Heart left ventricle (tissue), 16 donors: Measurements from ENCODE around the gene NSD2. TPM values are rescaled to one million over a fixed set of nuclear protein-coding genes. Genes with fewer than 3 reads are reported as not detected.
A peak's percentile ranks its signal among the peaks of the same experiment; 100 is the strongest.

ENCODE experiments used
- ATAC-seq, 4 donors: fragments of 200-7000 bp; cut with Tn5 transposase; one replicate each; pipeline ENCODE4 v1.9.1; 2020 to 2022; ENCODE audit warnings: moderate library complexity in 4 of 4, mild to moderate bottlenecking in 3 of 4, moderate number of reproducible peaks in 1 of 4
- DNase-seq, 5 donors: peaks; one replicate each; pipeline ENCODE4 v3.0.0-alpha.2; 2020
- H3K27ac ChIP-seq, 12 donors: fragments of 200-600 bp; sonication (generic) in 4 of 12; one replicate each; pipeline versions ENCODE4 v1.5.0 to v1.8.0; 2016 to 2022; ENCODE audit warnings: mild to moderate bottlenecking in 2 of 12
- H3K27me3 ChIP-seq, 9 donors: fragments of 200-600 bp; sonication (generic) in 2 of 9; one replicate each; pipeline versions ENCODE4 v1.5.1 to v1.8.0; 2016 to 2022; ENCODE audit warnings: mild to moderate bottlenecking in 3 of 9
- H3K36me3 ChIP-seq, 9 donors: fragments of 200-600 bp; sonication (generic) in 2 of 9; one replicate each; pipeline versions ENCODE4 v1.5.0 to v1.8.0; 2018 to 2022; ENCODE audit warnings: mild to moderate bottlenecking in 2 of 9
- H3K4me1 ChIP-seq, 12 donors: fragments of 200-600 bp; sonication (generic) in 4 of 12; one replicate each; pipeline versions ENCODE4 v1.5.0 to v1.8.0; 2016 to 2022; ENCODE audit warnings: mild to moderate bottlenecking in 3 of 12
- H3K4me3 ChIP-seq, 12 donors: fragments of 200-600 bp; sonication (generic) in 4 of 12; one replicate each; pipeline versions ENCODE4 v1.5.0 to v1.8.0; 2017 to 2022; ENCODE audit warnings: mild to moderate bottlenecking in 9 of 12, moderate library complexity in 4 of 12
- H3K9me3 ChIP-seq, 12 donors: fragments of 200-600 bp; sonication (generic) in 4 of 12; one replicate each; pipeline versions ENCODE4 v1.5.0 to v1.8.0; 2016 to 2022; ENCODE audit warnings: mild to moderate bottlenecking in 1 of 12
- POLR2A ChIP-seq, 2 donors: fragments of 450-650 bp; IDR thresholded peaks; one replicate each; pipeline ENCODE4 v1.6.1; 2017; ENCODE audit warnings: antibody characterized with exemption in 2 of 2, mild to moderate bottlenecking in 2 of 2, moderate library complexity in 2 of 2
- WGBS, 4 donors: extraction: QIAGEN DNeasy Blood & Tissue Kit in 2 of 4; methylation state at CpG; one replicate each; pipeline versions ENCODE4 v1.1.5 to v1.1.7; 2013 to 2018; 5-methylcytosine and 5-hydroxymethylcytosine counted together
- intact Hi-C, 10 donors: fragments of 100-400 bp; cut with DNase I; formaldehyde crosslinking; loops; one replicate each; pipeline versions ENCODE4 v1.11.1 to v1.14.2; 2022
- polyA plus RNA-seq, 2 donors: library from polyadenylated mRNA; stranded (reverse); fragments of 200-250 nt; gene quantifications; one replicate each; pipeline ENCODE4 v1.2.3, GENCODE V29; 2013
- total RNA-seq, 9 donors: library from RNA; depleted of rRNA in 2 of 9; stranded (reverse); fragments of >200 nt in 2 of 9; fragmentation: NEBNext Ultra II Directional in 3 of 9; extraction: Animal tissue kit (Norgen Biotek cat#: 25700) in 3 of 9; gene quantifications; one replicate each; pipeline versions ENCODE4 v1.1.0 to v1.2.4, GENCODE V29; 2016 to 2023
- TF ChIP-seq, protein P1 (sequence below), 12 donors: fragments of 200-600 bp; sonication (generic) in 4 of 12; IDR thresholded peaks; one replicate each; pipeline versions ENCODE4 v1.5.0 to v1.8.0; 2018 to 2022; ENCODE audit warnings: antibody characterized with exemption in 12 of 12, mild to moderate bottlenecking in 5 of 12
- donor health status: ischemic (EF 13 %, LVEDD 7.1; RV severe dilation, severe dysfunction).
- donor health status: healthy with polysubstance abuse.
- donor health status: DM: no; HTN: yes; CAD: no.
- donor health status: DM: no; HTN: no; CAD: no.
- donor health status: ischemic (EF 25% LVEDD 6.9; RV normal size, moderate dysfunction).
- donor health status: ischemic (EF 25% LVEDD 5.7; RV mildly dilated, moderate dysfunction).
- donor health status: healthy.
- donor health status: DM: yes; HTN: yes; CAD: no.
- donor health status: ischemic (EF 35%, LVEDD 5.7; RV mildly dilated, moderate dysfunction).
- donor health status: nonischemic (EF 11% LVEDD 7.7; RV severe dilation, severe dysfunction).
- donor health status: DM: yes; HTN: yes; CAD: no.
- donor health status: PGD.
- donor health status: ischemic (EF 29% LVEDD 5.4; RV normal size, mild dysfunction).
- donor health status: nonischemic (EF 23%, LVEDD 6.1; RV moderate dilation, normal function).

NSD2 gene
- total and polyA plus RNA-seq, 11 donors = 11.4 to 63.3 (median 39.0) TPM

DNA sequence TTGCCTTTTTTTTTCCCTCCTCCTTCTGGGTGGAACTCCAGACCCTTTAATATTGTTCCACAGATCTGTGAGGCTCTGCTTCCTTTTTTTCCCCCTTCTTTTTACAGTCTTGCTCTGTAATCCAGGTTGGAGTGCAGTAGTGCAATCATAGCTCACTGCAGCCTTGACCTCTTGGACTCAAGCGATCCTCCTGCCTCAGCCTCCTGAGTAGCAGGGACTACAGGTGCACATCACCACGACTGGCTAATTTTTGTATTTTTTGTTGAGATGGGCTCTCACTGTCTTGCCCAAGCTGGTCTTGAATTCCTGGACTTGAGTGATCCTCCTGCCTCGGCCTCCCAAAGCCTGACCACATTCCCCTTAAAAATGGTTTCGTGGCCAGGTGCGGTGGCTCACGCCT is 26.8 kb downstream of the NSD2 start:
- Histone ChIP-seq H3K9me3 (no peaks in the 10 kb centered on the region), H3K4me1 (peaks cover 0 to 14% (median 0%) of the 10 kb centered on the region in 12 donors), H3K4me3 (no peak overlapping the region), H3K27me3 (no peaks in the 10 kb centered on the region), H3K27ac (no peak overlapping the region), H3K36me3 (peaks cover 0 to 30% (median 22%) of the 10 kb centered on the region in 9 donors)
- TF ChIP-seq, protein P1, sequence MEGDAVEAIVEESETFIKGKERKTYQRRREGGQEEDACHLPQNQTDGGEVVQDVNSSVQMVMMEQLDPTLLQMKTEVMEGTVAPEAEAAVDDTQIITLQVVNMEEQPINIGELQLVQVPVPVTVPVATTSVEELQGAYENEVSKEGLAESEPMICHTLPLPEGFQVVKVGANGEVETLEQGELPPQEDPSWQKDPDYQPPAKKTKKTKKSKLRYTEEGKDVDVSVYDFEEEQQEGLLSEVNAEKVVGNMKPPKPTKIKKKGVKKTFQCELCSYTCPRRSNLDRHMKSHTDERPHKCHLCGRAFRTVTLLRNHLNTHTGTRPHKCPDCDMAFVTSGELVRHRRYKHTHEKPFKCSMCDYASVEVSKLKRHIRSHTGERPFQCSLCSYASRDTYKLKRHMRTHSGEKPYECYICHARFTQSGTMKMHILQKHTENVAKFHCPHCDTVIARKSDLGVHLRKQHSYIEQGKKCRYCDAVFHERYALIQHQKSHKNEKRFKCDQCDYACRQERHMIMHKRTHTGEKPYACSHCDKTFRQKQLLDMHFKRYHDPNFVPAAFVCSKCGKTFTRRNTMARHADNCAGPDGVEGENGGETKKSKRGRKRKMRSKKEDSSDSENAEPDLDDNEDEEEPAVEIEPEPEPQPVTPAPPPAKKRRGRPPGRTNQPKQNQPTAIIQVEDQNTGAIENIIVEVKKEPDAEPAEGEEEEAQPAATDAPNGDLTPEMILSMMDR (IDR thresholded peaks at IDR 0.05) = no peak
- no peak for TF ChIP-seq POLR2A (IDR thresholded peaks at IDR 0.05)
- 94 to 98% (median 97%) methylated on average over 6 of the region's 6 CpGs for WGBS, 4 donors
- no peak for ATAC-seq
- intact Hi-C loops = loop anchor here (2.0 to 10.0 kb wide), 6 partner anchors 41 to 151 kb away; partner anchors contain the start of gene LETM1 (in 8 of the 10)
- no peak for DNase-seq

DNA sequence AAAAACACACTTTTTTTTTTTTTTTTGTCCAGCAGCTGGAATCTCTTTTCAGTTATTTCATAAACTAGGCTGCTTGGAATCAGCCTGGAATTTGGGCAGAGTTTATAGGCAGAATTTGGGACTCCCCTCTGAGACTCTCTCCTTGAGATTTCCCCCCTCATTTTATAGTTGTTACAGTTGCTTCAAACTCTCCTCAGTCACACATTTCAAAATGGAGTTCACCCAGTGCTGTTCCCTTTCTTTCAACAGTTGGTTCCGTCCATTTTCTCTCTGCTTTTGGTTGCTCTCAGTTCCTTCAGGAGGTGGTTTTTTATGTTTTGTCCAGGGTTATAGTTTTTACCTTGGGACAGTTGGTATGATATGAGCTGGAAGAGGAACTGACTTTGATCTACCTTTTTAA is 27.5 kb downstream of the NSD2 start:
- 58 to 92% (median 76%) methylated on average over 1 of the region's 1 CpG for whole genome bisulfite sequencing, 4 donors
- DNase-seq = no peak

DNA sequence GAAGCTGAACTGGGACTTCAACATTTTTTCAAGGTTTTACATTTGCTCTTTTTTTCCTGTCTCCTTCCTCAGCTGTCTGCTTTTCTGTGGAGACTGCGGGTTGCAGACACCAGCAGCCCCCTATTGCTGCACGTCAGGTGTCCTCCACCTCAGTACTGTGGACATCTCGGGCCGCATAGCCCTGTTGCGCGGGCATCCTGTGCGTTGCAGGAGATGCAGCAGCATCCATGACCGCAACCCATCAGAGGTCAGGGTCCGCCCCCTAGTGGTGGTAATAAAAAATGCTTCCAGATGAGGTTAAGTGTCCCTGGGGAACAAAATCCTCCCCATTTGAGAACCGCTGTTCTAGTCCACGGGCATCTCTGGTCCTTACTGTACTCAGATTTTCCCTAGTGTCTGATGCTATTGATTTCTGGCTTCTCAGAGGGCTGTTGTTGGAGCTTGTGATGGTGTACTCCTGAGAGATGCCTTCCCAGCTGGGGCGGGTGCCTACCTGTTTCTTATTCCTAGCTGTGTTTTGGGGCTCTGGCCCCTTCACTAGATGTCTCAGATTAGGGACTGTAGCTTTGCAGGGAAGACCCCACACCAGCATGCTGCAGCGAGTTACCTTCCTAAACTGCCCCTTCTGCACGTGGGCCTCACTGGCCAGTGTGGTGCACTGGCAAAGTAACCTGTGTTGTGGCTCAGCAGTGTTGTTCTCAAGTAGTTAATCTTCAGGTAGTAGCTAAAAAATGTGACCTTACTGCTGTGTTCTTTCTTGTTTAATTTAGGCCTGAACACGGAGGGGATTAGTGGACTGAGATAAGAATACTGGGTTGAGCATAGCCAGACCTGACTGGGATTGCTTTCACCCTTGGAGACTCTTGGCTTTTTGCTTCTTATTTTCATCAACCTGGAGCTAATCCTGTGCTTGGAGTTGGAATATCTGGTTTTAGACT is 28.2 kb downstream of the NSD2 start:
- intact Hi-C loops = loop anchor here (1.0 to 10.0 kb wide), 7 partner anchors 42 to 153 kb away; partner anchors contain the start of gene LETM1 (in 8 of the 10)
- DNase-seq = peak; percentile 66 to 78 (median 67)
- Histone ChIP-seq H3K27ac (no peak overlapping the region), H3K4me1 (peaks cover 0 to 14% (median 0%) of the 10 kb centered on the region in 12 donors), H3K36me3 (peaks cover 0 to 41% (median 32%) of the 10 kb centered on the region in 9 donors), H3K9me3 (no peaks in the 10 kb centered on the region), H3K4me3 (no peak overlapping the region), H3K27me3 (no peaks in the 10 kb centered on the region)
- ATAC-seq = peak; percentile 71 to 93 (median 87)
- WGBS, 4 donors = 20 to 26% (median 23%) methylated on average over 15 of the region's 15 CpGs
- TF ChIP-seq POLR2A (IDR thresholded peaks at IDR 0.05) = no peak
- TF ChIP-seq, protein P1 (IDR thresholded peaks at IDR 0.05) = peak; percentile 72 to 96 (median 89)

More for the DNA sequence above, 27.5 kb downstream of the NSD2 start:
- no peak overlapping the region for H3K4me3 ChIP-seq
- peaks cover 0 to 34% (median 25%) of the 10 kb centered on the region in 9 donors for H3K36me3 ChIP-seq
- intact Hi-C loops = loop anchor here (1.0 to 10.0 kb wide), 7 partner anchors 41 to 152 kb away; partner anchors contain the start of gene LETM1 (in 8 of the 10)
- TF ChIP-seq, protein P1 (IDR thresholded peaks at IDR 0.05) = no peak
- no peak for TF ChIP-seq POLR2A (IDR thresholded peaks at IDR 0.05)
- no peak for ATAC-seq
- no peaks in the 10 kb centered on the region for H3K9me3 ChIP-seq
- H3K27ac ChIP-seq = no peak overlapping the region
- no peaks in the 10 kb centered on the region for H3K27me3 ChIP-seq
- H3K4me1 ChIP-seq = peaks cover 0 to 14% (median 0%) of the 10 kb centered on the region in 12 donors

DNA sequence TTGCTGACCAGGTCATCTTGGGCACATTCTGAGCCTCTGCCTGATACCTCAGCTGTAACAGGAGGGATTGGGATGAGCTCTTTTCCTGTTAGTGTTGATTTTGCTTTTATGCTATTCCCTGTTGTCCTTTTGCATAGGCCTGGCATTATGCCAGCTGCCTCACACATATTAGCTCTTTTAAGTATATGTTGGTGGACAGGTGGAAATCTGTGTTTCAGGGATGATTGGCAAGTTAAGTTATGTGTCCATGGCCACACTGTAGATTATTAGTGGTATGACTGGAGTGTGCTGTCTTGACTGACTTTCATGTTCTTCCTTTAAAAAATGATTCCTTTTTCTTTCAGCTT is 28.9 kb downstream of the NSD2 start:
- ATAC-seq = no peak
- Histone ChIP-seq H3K36me3 (peaks cover 0 to 46% (median 38%) of the 10 kb centered on the region in 9 donors), H3K4me1 (peaks cover 0 to 10% (median 0%) of the 10 kb centered on the region in 12 donors), H3K27me3 (no peaks in the 10 kb centered on the region), H3K9me3 (no peaks in the 10 kb centered on the region), H3K4me3 (no peak overlapping the region), H3K27ac (no peak overlapping the region)
- DNase-seq = no peak
- intact Hi-C loops = loop anchor here in 1 of 10 donors (5.0 kb wide), 1 partner anchor 153 kb away; no protein-coding TSS in a partner anchor
- no peak for TF ChIP-seq POLR2A (IDR thresholded peaks at IDR 0.05)
- TF ChIP-seq, protein P1 (IDR thresholded peaks at IDR 0.05) = no peak
